GM18511 (cell line): ENCODE data around the gene MAP3K3.
A peak's percentile ranks its signal among the peaks of the same experiment; 100 is the strongest.

Experiments
- ATAC-seq: cut with Tn5 transposase; IDR thresholded peaks from one replicate; pipeline ENCODE4 v1.9.1; 2021; ENCODE audit warnings: mild to moderate bottlenecking, moderate library complexity; ENCODE audit not compliant: unreplicated experiment

MAP3K3 gene

GRCh38 chr17:63692195-63692816 lies 70.1 kb downstream of the MAP3K3 start:
- ATAC-seq = no peak

DNA sequence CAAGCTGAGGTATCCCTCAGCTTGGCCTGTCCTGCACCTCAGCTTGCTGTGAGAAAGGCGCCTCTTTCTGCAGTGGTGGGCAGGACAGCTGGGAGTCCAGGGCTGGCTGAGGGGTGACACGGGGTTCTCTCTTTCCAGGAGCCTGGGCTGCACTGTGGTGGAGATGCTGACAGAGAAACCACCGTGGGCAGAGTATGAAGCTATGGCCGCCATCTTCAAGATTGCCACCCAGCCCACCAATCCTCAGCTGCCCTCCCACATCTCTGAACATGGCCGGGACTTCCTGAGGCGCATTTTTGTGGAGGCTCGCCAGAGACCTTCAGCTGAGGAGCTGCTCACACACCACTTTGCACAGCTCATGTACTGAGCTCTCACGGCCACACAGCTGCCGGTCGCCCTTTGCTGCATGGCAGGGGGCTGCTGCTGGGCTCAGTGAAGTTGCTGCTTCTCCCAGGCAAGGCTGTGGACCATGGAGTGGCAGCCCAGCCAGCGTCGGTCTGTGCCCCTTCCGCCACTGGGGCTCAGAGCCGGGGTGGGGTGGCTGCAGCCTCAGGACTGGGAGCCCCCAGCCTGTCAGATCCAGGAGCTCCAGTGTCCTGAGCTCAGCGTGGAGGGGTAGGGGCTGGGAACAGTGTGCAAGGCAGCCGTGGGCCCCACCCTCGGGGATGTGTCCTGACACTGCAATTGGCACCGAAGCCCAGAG lies 71.3 kb downstream of the MAP3K3 start:
- no peak for ATAC-seq

- ATAC-seq = no peak
Observed at GRCh38 chr17:63694229-63694949, 72.2 kb downstream of the MAP3K3 start.

- no peak for ATAC-seq
Observed at GRCh38 chr17:63694950-63695773, 72.9 kb downstream of the MAP3K3 start.

- ATAC-seq = no peak
Observed at GRCh38 chr17:63695889-63696288, 73.7 kb downstream of the MAP3K3 start.

- no peak for ATAC-seq
Observed at GRCh38 chr17:63696381-63696961, 74.3 kb downstream of the MAP3K3 start.

DNA sequence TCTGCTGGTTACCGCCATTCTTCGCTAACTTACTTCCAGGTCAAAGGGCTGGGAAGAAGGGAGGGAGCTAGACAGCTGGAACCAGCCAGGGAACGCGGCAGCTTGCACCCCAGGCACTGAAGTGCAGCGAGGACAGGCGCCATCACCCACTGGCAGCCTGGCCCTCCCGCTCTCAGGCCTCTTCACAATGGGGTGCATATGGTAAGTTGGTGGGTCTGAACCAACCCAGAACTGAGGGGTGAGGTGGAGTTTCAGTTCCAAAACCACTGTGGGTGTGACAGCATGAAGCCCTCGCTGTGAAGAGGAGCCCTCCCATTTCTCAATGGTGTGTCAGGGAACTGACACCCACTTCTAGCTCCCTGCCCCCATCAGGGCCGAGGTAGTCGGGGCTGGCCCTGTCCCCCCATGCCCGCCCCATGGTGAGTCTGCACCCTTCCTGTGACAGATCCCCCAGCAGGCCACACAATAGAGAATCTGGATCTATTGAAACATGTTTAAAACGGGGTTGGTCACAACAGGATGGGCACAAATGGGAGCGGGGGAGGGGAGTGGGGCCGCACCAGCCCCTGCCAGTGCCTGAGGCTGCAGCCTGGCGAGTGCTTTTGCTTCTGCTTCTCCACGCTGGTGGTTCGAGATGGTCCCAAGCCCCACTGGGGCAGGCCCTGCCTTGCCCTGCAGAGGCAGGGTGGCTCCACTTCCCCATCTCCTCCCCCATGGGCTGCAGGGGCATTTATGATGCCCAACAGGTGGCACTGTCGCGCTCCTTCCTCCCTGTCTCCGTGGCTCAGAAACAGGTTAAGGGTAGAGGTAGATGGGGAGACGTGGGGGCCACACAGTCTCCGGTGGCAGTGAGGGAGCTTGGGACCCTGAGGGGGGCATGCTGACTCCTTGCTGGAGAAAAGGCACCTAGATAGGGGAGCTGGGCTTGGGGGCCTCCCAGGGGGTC lies 75.4 kb downstream of the MAP3K3 start:
- peak; percentile 38 for ATAC-seq

DNA sequence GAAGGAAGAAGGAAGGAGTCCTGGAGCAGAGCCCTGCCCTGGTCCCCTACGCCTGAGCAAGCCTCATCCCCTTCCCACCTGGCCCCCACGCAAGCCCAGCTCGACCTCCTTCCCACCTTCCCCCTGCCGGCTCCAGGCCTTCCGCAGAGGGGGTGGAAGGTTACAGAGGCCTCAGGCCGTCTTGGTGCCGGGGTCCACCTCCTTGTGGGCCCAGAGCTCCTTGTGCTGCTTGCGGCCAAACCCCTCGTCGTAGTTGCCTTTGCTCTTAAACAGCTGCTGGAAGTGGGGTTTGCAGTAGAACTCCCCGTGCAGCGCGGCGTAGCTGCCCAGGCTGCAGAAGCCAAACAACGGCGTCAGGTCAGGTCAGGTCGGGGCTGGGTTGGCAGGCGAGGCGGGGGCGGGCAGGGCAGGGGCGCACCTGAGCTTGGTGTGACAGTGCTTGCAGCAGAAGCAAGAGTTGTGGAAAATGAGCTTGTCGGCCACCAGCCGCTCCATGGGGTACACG lies 76.2 kb downstream of the MAP3K3 start:
- no peak for ATAC-seq

DNA sequence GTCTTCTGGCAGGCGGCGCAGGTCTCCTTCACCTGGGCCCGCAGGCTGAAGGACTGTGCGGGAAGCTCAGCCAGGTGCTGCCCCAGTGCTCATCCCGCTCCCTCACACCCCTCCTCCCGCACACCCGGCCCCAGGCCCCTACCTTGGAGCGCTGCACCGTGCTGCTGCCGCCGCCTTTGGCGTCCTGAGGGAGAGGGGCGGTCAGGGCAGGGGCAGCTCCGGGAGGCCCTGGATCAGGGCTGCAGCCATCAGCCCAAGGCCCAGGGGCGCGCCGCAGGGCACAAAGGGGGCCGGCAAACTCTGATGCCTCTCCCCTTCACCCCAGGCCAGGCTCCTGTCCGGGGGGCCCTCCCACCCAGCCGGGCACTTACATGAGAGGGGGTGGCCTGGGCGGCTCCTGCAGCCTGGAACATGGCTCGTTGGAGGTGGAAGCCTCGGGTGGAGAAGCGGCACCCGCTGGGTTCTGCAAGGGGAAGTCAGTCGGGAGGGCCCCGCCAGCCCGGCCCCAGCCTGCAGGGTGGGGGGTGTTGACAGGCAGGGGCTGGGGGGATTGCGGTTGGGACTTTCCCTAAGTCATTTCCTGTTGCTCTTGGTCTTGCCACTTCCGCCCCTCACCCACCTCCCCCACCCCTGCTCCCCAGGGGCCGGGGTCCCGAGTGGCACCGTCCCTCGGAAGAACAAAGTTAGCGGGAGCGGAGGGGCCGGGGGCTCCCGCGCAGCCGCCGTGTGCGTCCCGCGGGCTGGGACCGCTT lies 76.8 kb downstream of the MAP3K3 start:
- peak; percentile 29 for ATAC-seq

- peak; percentile 24 for ATAC-seq
Observed at GRCh38 chr17:63699638-63700527, 77.7 kb downstream of the MAP3K3 start, which contains the start of gene LIMD2. Gene LIMD2, minus strand, starts transcription at chr17:63700125. Its CDS starts 827 bp downstream, at chr17:63699298.

DNA sequence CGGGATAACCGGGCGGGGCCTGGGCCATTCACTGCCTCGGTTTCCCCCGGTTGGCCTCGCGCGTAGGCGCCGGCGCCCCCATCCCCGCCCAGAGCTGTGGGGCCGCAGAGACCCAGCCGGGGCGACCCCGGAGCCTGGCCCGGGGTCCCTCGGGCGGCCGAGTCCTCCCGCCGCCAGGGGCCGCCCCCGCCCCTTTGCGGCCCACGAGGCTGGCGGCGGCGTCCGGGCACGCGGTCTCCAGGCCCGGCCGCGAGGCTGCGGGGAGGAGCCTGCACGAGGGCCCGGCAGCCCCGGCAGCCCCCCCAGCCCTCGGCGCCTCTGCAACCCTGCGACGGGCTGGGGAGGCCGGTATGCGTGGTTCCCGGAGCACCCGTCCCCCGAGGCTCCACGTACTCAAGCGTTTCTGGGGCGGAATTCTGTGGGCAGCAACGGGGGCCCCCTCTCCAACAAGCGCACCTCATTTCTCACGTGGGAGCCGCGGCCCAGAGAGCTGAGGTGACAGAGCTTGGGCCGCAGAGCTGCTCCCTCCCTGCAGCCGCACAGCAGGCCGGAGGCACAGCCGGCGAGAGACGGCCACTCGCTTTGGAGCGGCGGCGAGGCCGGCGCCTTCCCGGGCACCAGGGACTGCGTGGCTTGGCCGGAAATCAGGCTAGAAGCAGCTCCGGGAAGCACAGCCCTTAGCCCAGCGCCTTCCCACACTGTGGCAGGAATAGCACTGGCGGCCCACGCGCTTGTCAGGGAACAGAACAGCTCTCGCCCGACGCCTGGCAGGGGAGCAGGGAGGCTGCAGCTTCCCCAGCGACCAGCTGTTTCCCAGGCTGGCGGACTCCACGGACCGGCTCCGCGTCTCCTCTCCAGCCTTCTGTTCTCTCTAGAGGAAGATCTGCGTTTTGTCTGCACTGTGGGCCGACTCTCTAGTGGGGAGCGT lies 78.6 kb downstream of the MAP3K3 start:
- ATAC-seq = peak; percentile 17

- ATAC-seq = no peak
Observed at GRCh38 chr17:63701456-63701820, 79.2 kb downstream of the MAP3K3 start.

- ATAC-seq = no peak
Observed at GRCh38 chr17:63701868-63702720, 79.9 kb downstream of the MAP3K3 start.

- ATAC-seq = no peak
Observed at GRCh38 chr17:63702721-63703015, 80.5 kb downstream of the MAP3K3 start.

- no peak for ATAC-seq
Observed at GRCh38 chr17:63703029-63703428, 80.8 kb downstream of the MAP3K3 start.
